A204.1 (cell line): ENCODE data around the gene MRC2.

Experiments
- FAIRE-seq: peaks from 2 replicates; lab custom pipeline; 2012; peaks lifted over from hg19 to GRCh38; lab: Jason Lieb, UNC

MRC2 gene

GRCh38 chr17:62661337-62661736 lies 33.9 kb downstream of the MRC2 start:
- no peak for FAIRE-seq

- FAIRE-seq: no peak
Observed at GRCh38 chr17:62662855-62663254, 35.4 kb downstream of the MRC2 start.

DNA sequence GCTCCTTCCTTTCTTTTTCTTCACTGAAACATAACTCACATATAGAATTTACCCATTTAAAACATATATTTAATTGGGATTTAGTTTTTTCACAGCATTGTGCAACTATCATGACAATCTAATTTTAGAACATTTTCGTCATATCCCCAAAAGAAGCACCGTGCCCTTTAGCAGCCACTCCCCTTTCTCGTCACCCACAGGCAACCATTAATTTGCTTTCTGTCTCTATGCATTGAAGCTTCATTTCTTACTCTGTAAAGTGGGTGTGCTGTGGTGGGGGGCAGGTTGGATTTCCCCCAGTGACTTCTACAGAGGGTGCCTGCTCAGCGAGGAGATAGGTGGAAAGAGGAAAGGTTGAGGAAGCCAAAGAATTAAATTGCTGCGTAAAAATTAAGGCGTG lies 35.8 kb downstream of the MRC2 start:
- FAIRE-seq: no peak

DNA sequence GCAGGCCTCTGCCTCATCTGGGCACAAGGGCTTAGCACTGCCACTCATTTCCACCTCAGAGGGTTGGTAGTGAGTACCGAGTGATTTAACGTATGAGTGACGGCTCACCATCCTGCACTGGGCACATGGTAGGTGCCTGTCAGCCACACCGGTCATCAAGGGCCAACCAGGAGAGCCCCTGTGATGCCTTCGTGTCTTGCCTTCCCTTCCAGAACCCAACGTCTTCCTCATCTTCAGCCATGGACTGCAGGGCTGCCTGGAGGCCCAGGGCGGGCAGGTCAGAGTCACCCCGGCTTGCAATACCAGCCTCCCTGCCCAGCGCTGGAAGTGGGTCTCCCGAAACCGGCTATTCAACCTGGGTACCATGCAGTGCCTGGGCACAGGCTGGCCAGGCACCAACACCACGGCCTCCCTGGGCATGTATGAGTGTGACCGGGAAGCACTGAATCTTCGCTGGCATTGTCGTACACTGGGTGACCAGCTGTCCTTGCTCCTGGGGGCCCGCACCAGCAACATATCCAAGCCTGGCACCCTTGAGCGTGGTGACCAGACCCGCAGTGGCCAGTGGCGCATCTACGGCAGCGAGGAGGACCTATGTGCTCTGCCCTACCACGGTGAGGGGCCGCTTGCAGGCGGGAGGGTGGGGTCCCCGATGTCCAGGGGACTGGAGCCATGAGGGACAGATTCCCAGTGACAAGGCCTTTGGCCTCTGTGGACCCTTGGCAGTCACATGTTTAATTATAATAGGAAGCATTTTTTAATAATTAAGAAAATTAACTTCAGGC lies 37.1 kb downstream of the MRC2 start:
- no peak for FAIRE-seq

DNA sequence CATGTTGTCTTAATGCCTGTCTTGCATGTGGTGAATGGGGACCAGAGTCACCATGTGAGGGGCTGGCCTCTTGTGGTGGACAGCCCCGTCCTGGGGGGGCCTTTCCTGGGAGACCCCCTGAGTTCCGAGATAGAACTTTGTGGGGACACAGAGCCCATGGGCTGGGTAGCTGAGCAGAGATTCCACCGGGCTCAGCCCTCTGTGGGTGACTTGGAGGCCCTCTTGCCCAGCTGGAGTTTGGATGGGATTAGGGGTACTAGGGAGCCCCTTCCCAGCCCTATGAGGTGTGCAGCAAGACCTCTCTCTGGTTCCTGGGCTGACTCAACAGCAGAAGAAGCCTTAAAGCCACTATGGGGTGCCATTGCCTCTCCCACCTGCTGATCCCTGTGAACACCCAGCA lies 38.1 kb downstream of the MRC2 start:
- no peak for FAIRE-seq

- FAIRE-seq: no peak
Observed at GRCh38 chr17:62666061-62666800, 38.8 kb downstream of the MRC2 start.

DNA sequence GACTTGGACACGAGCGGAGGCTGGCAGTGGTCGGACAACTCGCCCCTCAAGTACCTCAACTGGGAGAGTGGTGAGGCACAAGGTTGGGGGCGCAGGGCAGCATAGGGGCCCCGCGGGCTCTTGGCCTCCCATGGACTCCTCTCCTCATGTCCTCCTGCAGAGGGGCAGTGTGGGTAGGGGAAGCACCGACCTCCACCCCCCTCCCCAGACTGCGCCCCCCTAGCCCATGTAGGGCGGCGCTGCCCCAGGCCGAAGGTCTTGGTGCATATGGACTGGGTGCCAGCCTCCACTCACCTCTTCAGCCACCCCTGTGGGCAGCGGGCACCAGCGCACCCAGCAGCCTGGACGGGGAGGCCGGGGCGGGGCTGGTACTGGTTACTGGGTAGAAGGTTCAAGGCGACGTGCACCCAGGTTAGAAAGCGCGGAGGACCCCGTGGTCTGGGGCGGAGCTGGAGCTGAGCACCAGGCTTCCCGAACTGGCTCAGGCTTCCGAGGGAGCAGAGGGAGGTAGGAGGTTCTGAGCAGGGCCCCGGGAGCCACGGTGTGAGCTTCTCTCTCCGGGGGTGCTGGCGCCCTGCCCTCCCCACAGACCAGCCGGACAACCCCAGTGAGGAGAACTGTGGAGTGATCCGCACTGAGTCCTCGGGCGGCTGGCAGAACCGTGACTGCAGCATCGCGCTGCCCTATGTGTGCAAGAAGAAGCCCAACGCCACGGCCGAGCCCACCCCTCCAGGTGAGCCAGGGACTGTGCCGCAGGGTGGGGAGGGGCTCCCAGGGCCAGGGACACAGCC lies 39.5 kb downstream of the MRC2 start:
- FAIRE-seq: no peak

DNA sequence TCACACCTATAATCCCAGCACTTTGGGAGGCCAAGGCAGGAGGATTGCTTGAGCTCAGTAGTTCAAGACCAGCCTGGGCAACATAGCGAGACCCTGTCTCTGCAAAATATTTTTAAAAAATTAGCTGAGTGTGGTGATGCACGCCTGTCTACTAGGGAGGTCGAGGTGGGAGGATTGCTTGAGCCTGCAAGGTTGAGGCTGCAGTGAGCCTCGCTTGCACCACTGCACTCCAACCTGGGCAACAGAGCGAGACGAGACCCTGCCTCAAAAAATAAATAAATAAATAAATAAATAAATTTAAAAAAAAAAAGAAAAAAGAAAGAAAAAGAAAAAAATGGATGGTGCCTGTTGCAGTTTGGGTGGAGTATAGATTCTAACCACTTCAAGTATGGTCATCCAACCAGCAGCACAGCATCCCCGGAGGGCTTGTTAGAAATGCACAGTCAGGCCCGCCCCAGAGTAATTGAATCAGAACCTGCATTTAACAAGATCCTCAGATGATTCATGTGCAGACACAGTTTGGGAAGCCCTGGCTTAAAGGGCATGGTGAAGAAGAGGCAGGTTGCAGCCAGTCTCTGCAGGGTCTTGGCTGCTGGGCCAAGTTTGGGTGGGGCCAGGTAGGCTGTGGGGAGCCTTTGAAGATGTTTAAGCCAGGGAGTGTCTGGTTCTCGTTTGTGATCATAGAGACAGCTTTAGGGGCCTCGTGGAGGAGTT lies 40.8 kb downstream of the MRC2 start:
- FAIRE-seq: no peak

DNA sequence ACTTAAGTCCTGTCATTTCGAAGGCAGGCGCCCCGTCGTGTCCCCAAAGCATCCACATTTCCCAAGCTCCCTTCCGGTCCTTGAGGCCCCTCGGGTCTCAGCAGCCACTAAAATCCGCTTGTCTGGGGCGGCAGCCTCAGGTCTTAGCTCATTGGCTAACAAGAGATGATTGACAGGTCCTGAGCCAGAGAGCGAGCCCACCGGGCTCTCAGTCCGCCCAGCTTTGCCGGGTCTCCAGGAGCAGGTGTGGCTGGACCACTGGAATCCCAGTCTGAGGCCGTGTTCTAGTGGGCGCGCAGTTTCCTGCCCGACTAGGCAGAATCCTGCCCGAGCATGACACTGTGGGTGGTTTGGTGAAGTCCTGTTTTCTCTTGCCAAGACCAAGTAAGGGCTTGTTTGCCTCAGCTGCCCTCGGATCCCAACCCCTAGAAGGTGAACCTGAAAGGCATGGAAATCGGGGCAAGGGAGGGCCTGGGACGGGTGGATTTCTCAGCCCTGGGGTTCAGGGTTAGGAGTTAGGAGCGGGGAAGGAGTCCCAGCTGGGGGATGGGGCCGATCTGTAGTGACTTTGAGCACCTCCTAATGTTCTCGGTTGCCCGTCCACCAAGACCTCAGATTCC lies 42.8 kb downstream of the MRC2 start:
- FAIRE-seq: no peak

GRCh38 chr17:62671553-62671952 lies 44.1 kb downstream of the MRC2 start:
- FAIRE-seq: no peak

DNA sequence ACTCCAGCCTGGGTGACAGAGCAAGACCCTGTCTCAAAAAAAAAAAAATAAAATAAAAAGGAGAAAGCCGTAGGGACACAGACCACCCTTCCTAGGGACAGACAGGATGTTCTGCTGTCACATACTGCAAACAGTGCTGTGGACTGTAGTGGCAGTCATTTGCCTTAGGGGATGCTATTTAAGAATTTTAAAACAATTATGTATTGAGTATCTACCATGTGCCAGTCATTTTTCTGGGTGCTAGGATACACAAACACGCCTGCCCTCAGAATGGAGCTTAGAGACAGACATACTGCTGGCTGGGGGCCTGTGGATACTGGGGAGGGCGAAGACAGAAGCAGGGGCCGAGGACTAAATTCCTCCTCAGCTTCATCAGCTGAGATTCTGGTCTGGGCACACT lies 45.5 kb downstream of the MRC2 start:
- no peak for FAIRE-seq

GRCh38 chr17:62673614-62674362 lies 46.3 kb downstream of the MRC2 start:
- no peak for FAIRE-seq

DNA sequence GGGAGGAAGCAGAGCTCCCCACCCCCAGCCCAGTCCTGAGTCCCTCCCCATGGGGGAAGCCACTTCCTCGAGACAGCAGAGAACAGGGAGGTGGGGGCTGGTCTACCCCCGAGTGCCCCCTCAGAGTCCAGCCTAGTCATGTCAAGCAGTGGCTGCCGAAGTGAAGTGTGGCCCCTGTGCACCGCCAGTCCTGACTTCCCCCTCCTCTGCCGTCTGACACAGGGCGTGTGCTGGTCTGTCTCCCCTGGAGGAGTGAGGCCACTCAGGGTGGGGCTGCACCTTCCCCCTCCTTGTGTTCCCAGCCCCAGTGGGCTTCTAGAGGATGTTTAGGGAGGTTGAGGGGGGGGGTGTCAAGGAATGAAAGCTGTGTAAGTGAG lies 46.9 kb downstream of the MRC2 start:
- FAIRE-seq: no peak

- FAIRE-seq: no peak
Observed at GRCh38 chr17:62674841-62675240, 47.4 kb downstream of the MRC2 start.

DNA sequence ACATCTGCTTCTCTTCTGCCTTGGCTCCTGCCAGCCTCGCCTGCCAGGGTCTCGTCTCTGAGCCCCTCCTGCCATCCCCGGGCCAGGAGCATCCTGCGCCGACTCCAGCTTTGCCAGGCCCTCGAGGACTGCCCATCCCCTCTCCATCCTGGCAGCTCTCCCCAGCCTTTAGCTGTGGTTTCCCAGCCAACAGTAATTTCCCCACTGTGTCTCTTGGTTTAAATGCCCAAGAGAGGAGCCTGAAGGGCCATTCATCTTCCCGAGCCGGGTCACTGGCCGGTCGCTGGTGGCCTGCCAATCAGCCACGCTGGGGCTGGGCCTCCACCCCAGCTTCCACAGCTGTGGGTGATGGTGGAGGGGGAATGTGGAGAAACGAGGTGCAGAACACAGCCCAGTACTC lies 47.8 kb downstream of the MRC2 start:
- no peak for FAIRE-seq

DNA sequence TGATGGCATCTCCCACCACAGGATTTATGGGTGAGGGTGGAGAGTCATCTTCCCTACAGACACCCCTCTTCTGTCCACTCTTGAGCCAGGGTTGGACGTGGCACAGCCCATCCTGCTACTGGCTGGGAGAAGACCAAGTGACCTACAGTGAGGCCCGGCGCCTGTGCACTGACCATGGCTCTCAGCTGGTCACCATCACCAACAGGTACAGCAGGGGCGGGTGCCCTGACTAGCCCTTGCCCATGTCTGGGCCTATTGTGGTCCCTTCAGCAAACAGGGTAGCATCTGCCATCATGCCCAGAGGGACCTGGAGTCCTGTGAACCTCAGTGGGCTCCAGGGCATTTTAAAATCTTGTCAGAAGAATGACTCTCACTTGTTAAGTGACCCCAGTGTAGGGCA lies 48.2 kb downstream of the MRC2 start:
- no peak for FAIRE-seq

GRCh38 chr17:62676231-62676943 lies 48.9 kb downstream of the MRC2 start:
- no peak for FAIRE-seq

GRCh38 chr17:62676952-62677596 lies 49.6 kb downstream of the MRC2 start:
- FAIRE-seq: no peak

GRCh38 chr17:62678214-62678919 lies 50.9 kb downstream of the MRC2 start:
- FAIRE-seq: no peak
